Heart left ventricle (tissue), 16 donors: ENCODE data around the gene MYL4. TPM values are rescaled to one million over a fixed set of nuclear protein-coding genes. Genes with fewer than 3 reads are reported as not detected.

Experiments used
- ATAC-seq, 4 donors: fragments of 200-7000 bp; cut with Tn5 transposase; one replicate each; pipeline ENCODE4 v1.9.1; 2020 to 2022; ENCODE audit warnings: moderate library complexity in 4 of 4, mild to moderate bottlenecking in 3 of 4, moderate number of reproducible peaks in 1 of 4
- DNase-seq, 5 donors: peaks; one replicate each; pipeline ENCODE4 v3.0.0-alpha.2; 2020
- H3K27ac ChIP-seq, 12 donors: fragments of 200-600 bp; sonication (generic) in 4 of 12; one replicate each; pipeline versions ENCODE4 v1.5.0 to v1.8.0; 2016 to 2022; ENCODE audit warnings: mild to moderate bottlenecking in 2 of 12
- H3K27me3 ChIP-seq, 9 donors: fragments of 200-600 bp; sonication (generic) in 2 of 9; one replicate each; pipeline versions ENCODE4 v1.5.1 to v1.8.0; 2016 to 2022; ENCODE audit warnings: mild to moderate bottlenecking in 3 of 9
- H3K36me3 ChIP-seq, 9 donors: fragments of 200-600 bp; sonication (generic) in 2 of 9; one replicate each; pipeline versions ENCODE4 v1.5.0 to v1.8.0; 2018 to 2022; ENCODE audit warnings: mild to moderate bottlenecking in 2 of 9
- H3K4me1 ChIP-seq, 12 donors: fragments of 200-600 bp; sonication (generic) in 4 of 12; one replicate each; pipeline versions ENCODE4 v1.5.0 to v1.8.0; 2016 to 2022; ENCODE audit warnings: mild to moderate bottlenecking in 3 of 12
- H3K4me3 ChIP-seq, 12 donors: fragments of 200-600 bp; sonication (generic) in 4 of 12; one replicate each; pipeline versions ENCODE4 v1.5.0 to v1.8.0; 2017 to 2022; ENCODE audit warnings: mild to moderate bottlenecking in 9 of 12, moderate library complexity in 4 of 12
- H3K9me3 ChIP-seq, 12 donors: fragments of 200-600 bp; sonication (generic) in 4 of 12; one replicate each; pipeline versions ENCODE4 v1.5.0 to v1.8.0; 2016 to 2022; ENCODE audit warnings: mild to moderate bottlenecking in 1 of 12
- CTCF ChIP-seq, 12 donors: fragments of 200-600 bp; sonication (generic) in 4 of 12; IDR thresholded peaks; one replicate each; pipeline versions ENCODE4 v1.5.0 to v1.8.0; 2018 to 2022; ENCODE audit warnings: antibody characterized with exemption in 12 of 12, mild to moderate bottlenecking in 5 of 12
- POLR2A ChIP-seq, 2 donors: fragments of 450-650 bp; IDR thresholded peaks; one replicate each; pipeline ENCODE4 v1.6.1; 2017; ENCODE audit warnings: antibody characterized with exemption in 2 of 2, mild to moderate bottlenecking in 2 of 2, moderate library complexity in 2 of 2
- WGBS, 4 donors: extraction: QIAGEN DNeasy Blood & Tissue Kit in 2 of 4; methylation state at CpG; one replicate each; pipeline versions ENCODE4 v1.1.5 to v1.1.7; 2013 to 2018; 5-methylcytosine and 5-hydroxymethylcytosine counted together
- intact Hi-C, 10 donors: fragments of 100-400 bp; cut with DNase I; formaldehyde crosslinking; loops; one replicate each; pipeline versions ENCODE4 v1.11.1 to v1.14.2; 2022
- polyA plus RNA-seq, 2 donors: library from polyadenylated mRNA; stranded (reverse); fragments of 200-250 nt; gene quantifications; one replicate each; pipeline ENCODE4 v1.2.3, GENCODE V29; 2013
- total RNA-seq, 9 donors: library from RNA; depleted of rRNA in 2 of 9; stranded (reverse); fragments of >200 nt in 2 of 9; fragmentation: NEBNext Ultra II Directional in 3 of 9; extraction: Animal tissue kit (Norgen Biotek cat#: 25700) in 3 of 9; gene quantifications; one replicate each; pipeline versions ENCODE4 v1.1.0 to v1.2.4, GENCODE V29; 2016 to 2023
- donor health status: ischemic (EF 13 %, LVEDD 7.1; RV severe dilation, severe dysfunction).
- donor health status: healthy with polysubstance abuse.
- donor health status: DM: no; HTN: yes; CAD: no.
- donor health status: DM: no; HTN: no; CAD: no.
- donor health status: ischemic (EF 25% LVEDD 6.9; RV normal size, moderate dysfunction).
- donor health status: ischemic (EF 25% LVEDD 5.7; RV mildly dilated, moderate dysfunction).
- donor health status: healthy.
- donor health status: DM: yes; HTN: yes; CAD: no.
- donor health status: ischemic (EF 35%, LVEDD 5.7; RV mildly dilated, moderate dysfunction).
- donor health status: nonischemic (EF 11% LVEDD 7.7; RV severe dilation, severe dysfunction).
- donor health status: DM: yes; HTN: yes; CAD: no.
- donor health status: PGD.
- donor health status: ischemic (EF 29% LVEDD 5.4; RV normal size, mild dysfunction).
- donor health status: nonischemic (EF 23%, LVEDD 6.1; RV moderate dilation, normal function).

The MYL4 gene
- total and polyA plus RNA-seq, 11 donors, result 24.9 to 750 (median 69.0) TPM

GRCh38 chr17:47209499-47209898, 351 bp downstream of the MYL4 start:
- peak overlapping the region in 1 of 12 donors; percentile 6 for H3K4me3 ChIP-seq
- ATAC-seq, result no peak

GRCh38 chr17:47210105-47210504, 957 bp downstream of the MYL4 start:
- peak overlapping the region in 4 of 12 donors; percentile 2 to 44 (median 16) for H3K27ac ChIP-seq
- ATAC-seq, result peak in 3 of 4 donors; percentile 8 to 43 (median 37)

More at GRCh38 chr17:47209499-47209898, 351 bp downstream of the MYL4 start:
- intact Hi-C loops, result no loop called here
- Histone ChIP-seq H3K36me3 (no peaks in the 10 kb centered on the region), H3K27me3 (no peaks in the 10 kb centered on the region), H3K4me1 (peaks cover 0 to 40% (median 27%) of the 10 kb centered on the region in 12 donors), H3K27ac (peak overlapping the region in 1 of 12 donors; percentile 44), H3K9me3 (no peaks in the 10 kb centered on the region)
- DNase-seq, result no peak
- 66 to 73% (median 70%) methylated on average over 3 of the region's 3 CpGs for WGBS, 4 donors
- TF ChIP-seq CTCF (IDR thresholded peaks at IDR 0.05), result no peak
- TF ChIP-seq POLR2A (IDR thresholded peaks at IDR 0.05), result no peak

GRCh38 chr17:47210779-47211178, 1.6 kb downstream of the MYL4 start:
- no peak overlapping the region for H3K4me3 ChIP-seq
- H3K36me3 ChIP-seq, result no peaks in the 10 kb centered on the region
- no peak for TF ChIP-seq POLR2A (IDR thresholded peaks at IDR 0.05)
- TF ChIP-seq CTCF (IDR thresholded peaks at IDR 0.05), result no peak
- ATAC-seq (no peak), DNase-seq (no peak)
- no peaks in the 10 kb centered on the region for H3K27me3 ChIP-seq
- H3K9me3 ChIP-seq, result no peaks in the 10 kb centered on the region
- peak overlapping the region in 1 of 12 donors; percentile 2 for H3K27ac ChIP-seq
- intact Hi-C loops, result no loop called here
- peaks cover 0 to 28% (median 15%) of the 10 kb centered on the region in 12 donors for H3K4me1 ChIP-seq
- WGBS, 4 donors, result 54 to 61% (median 58%) methylated on average over 2 of the region's 2 CpGs

More at GRCh38 chr17:47210105-47210504, 957 bp downstream of the MYL4 start:
- 32 to 62% (median 44%) methylated on average over 3 of the region's 3 CpGs for WGBS, 4 donors
- no peak for TF ChIP-seq POLR2A (IDR thresholded peaks at IDR 0.05)
- Histone ChIP-seq H3K4me3 (peak overlapping the region in 1 of 12 donors; percentile 10), H3K9me3 (no peaks in the 10 kb centered on the region), H3K36me3 (no peaks in the 10 kb centered on the region), H3K4me1 (peaks cover 0 to 34% (median 21%) of the 10 kb centered on the region in 12 donors), H3K27me3 (no peaks in the 10 kb centered on the region)
- DNase-seq, result no peak
- intact Hi-C loops, result no loop called here

- no peak overlapping the region for H3K27ac ChIP-seq
- DNase-seq, result no peak
- WGBS, 4 donors, result 75 to 81% (median 76%) methylated on average over 2 of the region's 2 CpGs
- ATAC-seq, result no peak
- H3K36me3 ChIP-seq, result no peaks in the 10 kb centered on the region
- H3K27me3 ChIP-seq, result no peaks in the 10 kb centered on the region
- TF ChIP-seq POLR2A (IDR thresholded peaks at IDR 0.05) (no peak), CTCF (IDR thresholded peaks at IDR 0.05) (no peak)
- H3K4me3 ChIP-seq, result no peak overlapping the region
- peaks cover 0 to 29% (median 7%) of the 10 kb centered on the region in 12 donors for H3K4me1 ChIP-seq
- no peaks in the 10 kb centered on the region for H3K9me3 ChIP-seq
- intact Hi-C loops, result no loop called here
Observed at GRCh38 chr17:47212458-47212857, 3.3 kb downstream of the MYL4 start.

GRCh38 chr17:47213540-47213939, 4.4 kb downstream of the MYL4 start:
- H3K27ac ChIP-seq, result no peak overlapping the region
- no peaks in the 10 kb centered on the region for H3K27me3 ChIP-seq
- WGBS, 4 donors, result 65 to 77% (median 71%) methylated on average over 4 of the region's 4 CpGs
- intact Hi-C loops, result no loop called here
- peaks cover 0 to 34% (median 12%) of the 10 kb centered on the region in 12 donors for H3K4me1 ChIP-seq
- H3K4me3 ChIP-seq, result no peak overlapping the region
- DNase-seq, result no peak
- H3K36me3 ChIP-seq, result no peaks in the 10 kb centered on the region
- TF ChIP-seq CTCF (IDR thresholded peaks at IDR 0.05) (no peak), POLR2A (IDR thresholded peaks at IDR 0.05) (no peak)
- no peaks in the 10 kb centered on the region for H3K9me3 ChIP-seq
- ATAC-seq, result no peak
